ENCODE measurements around the gene PDIA6.

PDIA6 gene

GRCh38 chr2:10802657-10803056 is 9.9 kb downstream of the PDIA6 start:
- TF ChIP-seq CTCF (IDR thresholded peaks at IDR 0.05; ENCODE audit: extremely low read depth, missing control alignments), result no peak

GRCh38 chr2:10800163-10800562 is 12.4 kb downstream of the PDIA6 start:
- TF ChIP-seq CTCF (IDR thresholded peaks at IDR 0.05; ENCODE audit: extremely low read depth, missing control alignments), result no peak
- no peak for DNase-seq (ENCODE audit: low spot score)

More at GRCh38 chr2:10802657-10803056, 9.9 kb downstream of the PDIA6 start:
- DNase-seq (ENCODE audit: low spot score), result no peak

GRCh38 chr2:10798783-10799182 is 13.8 kb downstream of the PDIA6 start:
- DNase-seq (ENCODE audit: low spot score), result no peak
- TF ChIP-seq CTCF (IDR thresholded peaks at IDR 0.05; ENCODE audit: extremely low read depth, missing control alignments), result no peak

GRCh38 chr2:10796703-10797102 is 15.9 kb downstream of the PDIA6 start:
- TF ChIP-seq CTCF (IDR thresholded peaks at IDR 0.05; ENCODE audit: extremely low read depth, missing control alignments), result no peak
- no peak for DNase-seq (ENCODE audit: low spot score)

GRCh38 chr2:10795508-10796046 is 17.0 kb downstream of the PDIA6 start:
- no peak for TF ChIP-seq CTCF (IDR thresholded peaks at IDR 0.05; ENCODE audit: extremely low read depth, missing control alignments)
- no peak for DNase-seq (ENCODE audit: low spot score)

GRCh38 chr2:10794876-10795275 is 17.7 kb downstream of the PDIA6 start:
- TF ChIP-seq CTCF (IDR thresholded peaks at IDR 0.05; ENCODE audit: extremely low read depth, missing control alignments), result no peak
- no peak for DNase-seq (ENCODE audit: low spot score)

GRCh38 chr2:10793816-10794215 is 18.8 kb downstream of the PDIA6 start:
- no peak for DNase-seq (ENCODE audit: low spot score)
- TF ChIP-seq CTCF (IDR thresholded peaks at IDR 0.05; ENCODE audit: extremely low read depth, missing control alignments), result no peak
